OCI-M1 (cell line): ENCODE measurements around the gene SLC4A1AP.
A peak's percentile ranks its signal among the peaks of the same experiment; 100 is the strongest.
"Not testable (repeated sequence)": the region's sequence is repeated elsewhere in the genome, so short reads cannot be mapped to it uniquely, and the experiment has no call there.

Source experiments
- DNase-seq: peaks from one replicate; lab custom pipeline; 2025; lab: John Stamatoyannopoulos, UW

The SLC4A1AP gene, protein sequence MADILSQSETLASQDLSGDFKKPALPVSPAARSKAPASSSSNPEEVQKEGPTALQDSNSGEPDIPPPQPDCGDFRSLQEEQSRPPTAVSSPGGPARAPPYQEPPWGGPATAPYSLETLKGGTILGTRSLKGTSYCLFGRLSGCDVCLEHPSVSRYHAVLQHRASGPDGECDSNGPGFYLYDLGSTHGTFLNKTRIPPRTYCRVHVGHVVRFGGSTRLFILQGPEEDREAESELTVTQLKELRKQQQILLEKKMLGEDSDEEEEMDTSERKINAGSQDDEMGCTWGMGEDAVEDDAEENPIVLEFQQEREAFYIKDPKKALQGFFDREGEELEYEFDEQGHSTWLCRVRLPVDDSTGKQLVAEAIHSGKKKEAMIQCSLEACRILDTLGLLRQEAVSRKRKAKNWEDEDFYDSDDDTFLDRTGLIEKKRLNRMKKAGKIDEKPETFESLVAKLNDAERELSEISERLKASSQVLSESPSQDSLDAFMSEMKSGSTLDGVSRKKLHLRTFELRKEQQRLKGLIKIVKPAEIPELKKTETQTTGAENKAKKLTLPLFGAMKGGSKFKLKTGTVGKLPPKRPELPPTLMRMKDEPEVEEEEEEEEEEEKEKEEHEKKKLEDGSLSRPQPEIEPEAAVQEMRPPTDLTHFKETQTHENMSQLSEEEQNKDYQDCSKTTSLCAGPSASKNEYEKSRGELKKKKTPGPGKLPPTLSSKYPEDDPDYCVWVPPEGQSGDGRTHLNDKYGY

GRCh38 chr2:27663285-27664153 lies at the start of gene SLC4A1AP, which contains the start of gene SUPT7L:
TSS of gene SLC4A1AP (plus strand) at chr2:27663889. CDS start at chr2:27663915, 26 bp downstream.
TSS of gene SUPT7L (minus strand) at chr2:27663614. CDS start at chr2:27662192, 1,422 bp downstream.
- peak; percentile 89 for DNase-seq

DNA sequence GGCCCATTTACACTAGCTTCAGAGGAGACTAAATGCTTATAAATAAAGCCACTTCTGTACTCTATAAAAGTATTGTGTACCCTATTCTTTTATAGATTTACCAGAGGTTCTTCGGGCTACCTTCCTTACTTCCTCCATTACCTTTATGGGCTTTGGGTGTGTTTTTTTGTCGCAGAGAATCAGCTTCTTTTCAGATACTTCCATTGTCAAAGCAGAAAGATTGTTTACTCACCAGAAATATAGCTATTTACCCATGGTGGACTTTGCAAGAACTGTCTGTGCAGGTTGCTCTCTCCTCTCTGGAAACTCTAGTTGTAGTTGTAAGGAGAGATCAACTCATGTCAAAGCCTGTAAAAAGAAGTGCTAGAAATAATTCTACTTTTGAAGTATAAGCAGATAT lies 49.7 kb upstream of the SLC4A1AP start:
- no peak for DNase-seq

- no peak for DNase-seq
Measured at GRCh38 chr2:27615316-27615715, 48.4 kb upstream of the SLC4A1AP start.

- no peak for DNase-seq
Measured at GRCh38 chr2:27621524-27621923, 42.2 kb upstream of the SLC4A1AP start.

- no peak for DNase-seq
Measured at GRCh38 chr2:27622921-27623384, 40.7 kb upstream of the SLC4A1AP start.

DNA sequence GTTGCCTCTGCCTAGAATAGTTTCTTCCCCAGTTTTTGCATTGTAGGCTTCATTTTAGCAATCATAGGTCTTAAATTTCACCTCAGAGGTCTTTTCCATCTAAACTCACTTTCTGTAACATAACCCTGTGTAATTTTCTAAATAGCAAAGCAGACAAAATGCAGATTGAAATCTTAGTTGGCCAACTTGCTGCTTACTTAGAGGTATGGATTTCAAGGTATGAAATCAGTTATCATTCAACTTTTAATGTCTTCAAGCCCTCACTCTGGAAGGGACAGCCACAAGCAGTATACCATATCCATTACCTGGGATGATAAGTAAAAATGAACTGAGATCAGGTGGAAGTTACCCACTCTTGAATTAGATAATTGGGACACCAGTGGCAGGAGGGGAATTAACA lies 38.7 kb upstream of the SLC4A1AP start:
- no peak for DNase-seq

DNA sequence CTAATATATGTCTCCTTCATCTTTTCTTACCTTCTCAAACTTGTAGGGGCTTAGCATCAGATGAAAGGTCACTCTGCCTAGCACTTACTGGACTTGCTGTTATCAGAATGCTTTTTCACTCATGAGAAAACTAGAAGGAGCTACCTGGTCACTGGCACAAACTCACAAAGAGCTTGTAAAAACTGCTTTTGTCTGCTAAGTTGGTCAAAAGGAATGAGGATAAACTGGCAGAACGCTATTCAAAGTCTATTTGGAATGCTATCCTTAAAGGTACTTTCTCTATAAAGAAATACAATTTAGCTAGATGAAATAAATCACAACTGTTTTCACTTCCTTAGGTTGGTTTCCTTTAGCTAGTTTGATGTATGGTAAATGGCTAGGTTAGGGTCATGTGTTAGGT lies 37.4 kb upstream of the SLC4A1AP start:
- not testable (repeated sequence) for DNase-seq

DNA sequence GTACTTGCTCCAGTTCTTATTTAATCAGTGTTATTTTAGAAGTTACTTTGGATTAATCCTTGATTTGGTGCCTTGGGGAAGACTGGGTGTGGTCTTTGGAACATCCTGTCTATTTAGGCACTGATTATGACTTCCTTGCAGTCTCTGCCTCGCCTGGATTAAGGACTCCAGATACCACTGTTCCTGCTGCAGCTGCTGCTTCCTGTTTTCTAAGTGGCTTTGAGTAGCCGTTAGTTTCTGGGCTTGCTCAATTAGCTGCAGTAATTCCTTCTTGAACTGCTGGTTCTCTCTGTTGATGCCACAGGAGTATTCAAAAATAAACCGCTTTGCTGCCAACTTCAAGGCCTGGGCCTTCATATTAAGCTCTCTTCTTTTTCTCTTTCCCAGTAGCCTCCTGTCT lies 36.8 kb upstream of the SLC4A1AP start:
- peak; percentile 60 for DNase-seq

DNA sequence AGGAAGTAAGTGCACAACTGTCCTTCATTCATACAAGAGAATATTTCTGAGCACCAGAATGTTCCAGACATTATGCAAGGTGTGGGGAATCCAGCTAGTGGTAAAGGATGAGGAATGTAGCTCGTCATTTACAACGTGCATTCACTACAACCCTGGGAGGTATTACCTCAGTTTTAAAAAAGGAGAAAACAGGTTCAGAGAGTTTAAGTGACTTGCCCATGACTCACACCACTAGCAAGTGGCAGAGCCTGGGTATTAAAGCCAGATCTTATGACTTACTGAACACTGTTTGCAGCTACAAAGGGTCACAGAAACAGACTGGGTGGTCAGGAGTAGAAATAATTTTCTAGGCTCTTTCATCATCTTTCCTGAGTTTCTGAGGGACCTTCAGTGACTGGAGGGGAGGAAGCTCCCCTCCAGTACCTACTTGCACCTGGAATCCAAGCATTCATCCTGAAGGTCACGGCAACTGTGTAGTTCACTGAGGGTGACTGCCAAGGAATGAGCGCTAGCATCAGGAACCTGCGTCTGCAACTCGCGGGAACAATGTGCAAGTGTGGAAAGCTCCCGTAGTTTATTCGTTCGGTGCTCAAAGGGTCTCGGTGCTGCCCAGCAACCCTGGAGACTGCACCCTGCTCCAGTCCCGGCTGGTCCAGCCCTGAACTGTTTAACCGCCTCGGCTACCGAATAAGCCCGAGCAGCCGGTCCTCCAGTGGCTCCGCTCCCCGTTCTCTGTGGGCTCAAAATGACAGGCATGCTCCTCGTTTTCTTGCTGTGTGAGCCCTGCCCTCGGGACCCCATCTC lies 35.5 kb upstream of the SLC4A1AP start:
- peak; percentile 37 for DNase-seq

DNA sequence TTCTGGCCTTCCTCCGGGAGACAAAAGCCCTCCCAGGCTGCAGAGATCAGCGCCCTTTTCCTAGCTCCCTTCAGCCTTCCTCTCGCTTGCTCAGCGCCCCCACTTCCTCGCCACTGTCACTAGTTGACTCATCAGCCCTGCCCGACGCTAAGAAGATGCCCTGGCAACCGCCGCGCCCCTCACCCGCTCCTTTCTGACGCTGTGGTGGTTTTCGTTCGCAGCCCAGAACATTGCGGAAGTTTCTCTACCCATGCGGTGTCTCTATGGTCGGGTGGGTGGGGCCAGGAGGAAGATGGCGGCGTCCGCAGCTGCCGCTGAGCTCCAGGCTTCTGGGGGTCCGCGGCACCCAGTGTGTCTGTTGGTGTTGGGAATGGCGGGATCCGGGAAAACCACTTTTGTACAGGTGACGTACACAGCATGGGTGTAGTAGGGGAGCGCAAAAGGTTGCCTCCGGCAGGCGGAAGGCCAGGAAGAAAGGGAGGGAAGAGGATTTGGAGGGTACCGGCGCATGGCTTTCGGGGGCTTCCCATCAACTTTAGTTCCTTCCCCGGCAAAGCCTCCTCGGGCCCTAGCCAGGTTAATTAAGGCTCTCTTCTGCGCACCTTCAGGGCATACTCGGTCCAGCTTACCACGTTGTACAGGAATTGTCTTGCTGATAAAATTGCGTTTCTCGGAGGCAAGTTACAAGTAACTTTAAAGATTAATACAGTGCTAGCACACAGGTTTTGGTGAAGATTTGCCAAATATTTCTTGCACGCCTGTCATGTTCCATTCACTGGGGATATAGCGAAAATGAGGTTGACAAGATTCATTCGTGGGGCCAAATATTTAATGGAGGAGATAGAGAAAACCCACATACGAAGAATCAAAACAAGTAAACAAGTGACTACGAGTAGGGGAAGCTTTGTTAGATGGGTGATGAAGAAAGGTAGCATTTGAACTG lies 34.7 kb upstream of the SLC4A1AP start, which contains the start of the genes CCDC121 and GPN1:
Gene CCDC121 (minus strand): TSS at position 246 of the 943 bp plus-strand sequence. CDS start 1,213 bp downstream, outside the sequence.
Gene GPN1 (plus strand): TSS at position 284 of the 943 bp plus-strand sequence. CDS start 9 bp downstream, at position 293.
- peak; percentile 95 for DNase-seq

GRCh38 chr2:27630257-27630656 lies 33.4 kb upstream of the SLC4A1AP start:
- not testable (repeated sequence) for DNase-seq

- no peak for DNase-seq
Measured at GRCh38 chr2:27634291-27634690, 29.4 kb upstream of the SLC4A1AP start.

GRCh38 chr2:27636766-27637165 lies 26.9 kb upstream of the SLC4A1AP start:
- DNase-seq, result no peak

DNA sequence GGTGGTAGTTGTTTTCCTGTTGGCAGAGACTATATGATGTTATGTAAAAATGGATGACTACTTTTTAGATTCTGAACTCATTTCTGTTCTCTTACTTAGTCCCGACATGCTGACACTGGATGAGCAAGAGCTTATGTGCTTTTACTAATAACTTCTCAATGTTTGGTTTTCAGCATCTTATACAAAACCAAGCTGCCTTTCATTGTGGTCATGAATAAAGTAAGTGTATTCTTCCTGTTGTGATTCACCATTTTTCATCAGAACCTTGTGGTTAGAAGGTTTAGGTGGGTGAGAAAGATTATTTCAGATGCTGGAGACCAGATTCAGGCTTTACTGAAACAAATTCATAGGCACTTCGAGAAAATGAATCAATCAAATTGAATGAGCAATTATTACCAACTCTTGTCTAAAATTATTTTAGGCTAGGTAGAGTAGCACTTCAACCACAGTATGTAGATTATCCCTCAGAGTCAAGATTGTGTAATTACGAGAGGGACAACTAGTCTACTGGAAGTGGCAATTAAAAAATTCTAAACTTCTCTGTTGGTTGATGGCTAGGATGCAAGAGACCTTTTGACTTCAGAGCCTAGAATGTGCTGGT lies 25.6 kb upstream of the SLC4A1AP start:
- no peak for DNase-seq

DNA sequence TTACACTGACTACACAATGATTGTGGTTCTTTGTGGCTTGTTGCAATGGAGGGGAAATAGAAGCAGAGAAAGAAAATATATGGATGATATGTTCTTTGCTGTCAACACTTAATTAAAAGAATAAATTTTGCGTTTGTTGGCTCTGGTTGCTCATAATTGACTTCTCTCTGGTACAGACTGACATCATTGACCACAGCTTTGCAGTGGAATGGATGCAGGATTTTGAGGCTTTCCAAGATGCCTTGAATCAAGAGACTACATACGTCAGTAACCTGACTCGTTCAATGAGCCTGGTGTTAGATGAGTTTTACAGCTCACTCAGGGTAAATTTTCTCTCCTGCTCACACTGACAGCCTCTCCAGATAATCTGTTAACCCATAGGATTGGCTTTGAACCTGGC lies 25.0 kb upstream of the SLC4A1AP start:
- DNase-seq, result no peak

DNA sequence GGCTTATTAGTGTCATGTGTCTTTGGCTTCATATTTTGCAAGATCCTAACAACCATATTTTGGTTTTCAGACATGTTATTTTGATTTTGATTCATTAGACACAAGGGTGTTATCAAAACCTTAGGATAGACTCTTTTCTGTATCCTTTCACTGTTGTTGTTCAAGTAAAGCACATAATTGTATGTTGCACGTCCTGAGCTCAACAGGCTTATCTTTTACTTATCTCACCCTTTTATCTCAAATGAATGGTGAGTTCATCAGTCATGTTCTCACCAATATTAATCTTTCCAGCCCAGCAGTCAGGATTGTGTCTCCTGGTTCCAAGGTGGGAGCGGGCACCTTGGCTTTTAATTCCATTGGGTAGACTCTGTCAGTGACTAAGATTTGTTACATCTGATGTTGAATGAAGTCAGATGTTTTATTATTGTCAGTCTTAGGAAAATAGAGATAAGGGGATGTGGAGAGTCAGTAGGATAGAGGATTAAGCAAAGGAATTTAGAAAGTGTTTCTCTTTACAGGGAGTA lies 22.9 kb upstream of the SLC4A1AP start:
- no peak for DNase-seq

DNA sequence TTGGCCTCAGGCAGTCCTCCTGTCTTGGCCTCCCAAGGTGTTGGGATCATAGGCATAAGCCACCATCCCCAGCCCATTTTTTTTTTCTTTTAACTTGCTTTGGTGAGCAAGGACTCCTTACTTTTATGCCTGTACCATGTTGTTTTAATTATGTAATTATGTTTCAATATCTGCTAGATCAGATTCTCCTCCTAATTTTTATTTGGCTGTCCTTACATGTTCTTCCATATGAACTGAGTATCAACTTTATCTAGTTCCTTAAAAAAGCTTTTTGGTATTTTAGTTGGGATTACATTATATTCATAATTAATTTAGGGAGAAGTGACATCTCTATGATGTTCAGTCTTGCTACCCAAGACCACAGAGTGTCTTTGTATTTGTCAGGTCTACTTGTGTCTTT lies 18.5 kb upstream of the SLC4A1AP start:
- no peak for DNase-seq

DNA sequence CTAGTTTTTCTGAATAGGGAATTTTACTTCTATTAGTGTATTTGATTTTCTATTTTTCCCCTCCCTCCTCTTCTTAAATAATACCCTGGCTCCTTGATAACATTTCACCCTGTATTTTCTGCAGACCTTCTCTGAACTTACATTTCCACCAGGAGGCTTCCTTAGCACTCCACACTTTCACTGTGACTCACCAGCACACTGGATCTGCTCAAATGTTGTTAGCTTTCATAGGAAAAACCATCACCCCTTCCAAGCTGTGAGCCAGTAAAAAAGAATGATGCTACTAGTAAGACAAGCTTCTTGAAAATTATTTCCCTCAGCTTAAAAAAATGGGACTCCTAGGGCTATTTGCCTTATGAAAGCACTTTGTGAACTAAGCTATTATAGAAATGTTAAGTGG lies 16.4 kb upstream of the SLC4A1AP start:
- DNase-seq, result no peak

GRCh38 chr2:27647737-27648136 lies 16.0 kb upstream of the SLC4A1AP start:
- no peak for DNase-seq
